Measurements from ENCODE around the gene ABCC1.

ABCC1 gene

GRCh38 chr16:15911198-15911597 lies 38.2 kb upstream of the ABCC1 start (continued):
- TF ChIP-seq, protein P1, sequence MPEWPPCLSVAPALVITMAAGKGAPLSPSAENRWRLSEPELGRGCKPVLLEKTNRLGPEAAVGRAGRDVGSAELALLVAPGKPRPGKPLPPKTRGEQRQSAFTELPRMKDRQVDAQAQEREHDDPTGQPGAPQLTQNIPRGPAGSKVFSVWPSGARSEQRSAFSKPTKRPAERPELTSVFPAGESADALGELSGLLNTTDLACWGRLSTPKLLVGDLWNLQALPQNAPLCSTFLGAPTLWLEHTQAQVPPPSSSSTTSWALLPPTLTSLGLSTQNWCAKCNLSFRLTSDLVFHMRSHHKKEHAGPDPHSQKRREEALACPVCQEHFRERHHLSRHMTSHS (tag by site-specific recombination; IDR thresholded peaks at IDR 0.05) = no peak
- TF ChIP-seq ZNF266 (tag by site-specific recombination; IDR thresholded peaks at IDR 0.05; ENCODE audit: low read depth) (no peak), ZNF785 (tag by site-specific recombination; IDR thresholded peaks at IDR 0.05) (no peak), ZNF639 (tag by site-specific recombination; IDR thresholded peaks at IDR 0.05) (no peak)

DNA sequence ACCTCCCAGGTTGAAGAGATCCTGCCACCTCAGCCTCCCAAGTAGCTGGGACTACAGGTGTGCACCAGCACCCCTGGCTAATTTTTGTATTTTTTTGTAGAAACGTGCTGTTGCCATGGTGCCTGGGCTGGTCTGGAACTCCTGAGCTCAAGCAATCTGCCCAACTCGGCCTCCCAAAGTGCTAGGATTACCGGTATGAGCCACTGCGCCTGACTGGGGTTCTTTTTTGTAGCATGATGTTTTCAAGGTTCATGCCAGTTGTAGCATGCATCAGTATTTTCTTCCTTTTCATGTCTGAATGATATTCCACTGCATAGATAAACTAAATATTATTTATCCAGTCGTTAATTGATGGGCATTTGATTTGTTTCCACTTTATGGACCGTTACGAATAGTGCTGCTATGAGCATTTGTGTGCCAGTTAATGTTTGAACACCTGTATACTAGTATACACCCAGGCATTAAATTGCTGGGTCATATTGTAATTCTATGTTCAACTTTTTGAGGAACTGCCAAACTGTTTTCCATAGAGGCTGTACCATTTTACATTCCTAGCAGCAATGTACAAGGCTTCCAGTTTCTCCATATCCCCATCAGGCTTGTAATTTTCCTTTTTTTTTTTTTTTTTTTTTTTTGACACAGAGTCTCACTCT lies 36.2 kb upstream of the ABCC1 start:
- CTCF ChIA-PET = interaction anchor here (0.7 kb wide), 1 partner anchor 149 kb away, joined by 6 read pairs; no protein-coding TSS in a partner anchor
- TF ChIP-seq, protein P2, sequence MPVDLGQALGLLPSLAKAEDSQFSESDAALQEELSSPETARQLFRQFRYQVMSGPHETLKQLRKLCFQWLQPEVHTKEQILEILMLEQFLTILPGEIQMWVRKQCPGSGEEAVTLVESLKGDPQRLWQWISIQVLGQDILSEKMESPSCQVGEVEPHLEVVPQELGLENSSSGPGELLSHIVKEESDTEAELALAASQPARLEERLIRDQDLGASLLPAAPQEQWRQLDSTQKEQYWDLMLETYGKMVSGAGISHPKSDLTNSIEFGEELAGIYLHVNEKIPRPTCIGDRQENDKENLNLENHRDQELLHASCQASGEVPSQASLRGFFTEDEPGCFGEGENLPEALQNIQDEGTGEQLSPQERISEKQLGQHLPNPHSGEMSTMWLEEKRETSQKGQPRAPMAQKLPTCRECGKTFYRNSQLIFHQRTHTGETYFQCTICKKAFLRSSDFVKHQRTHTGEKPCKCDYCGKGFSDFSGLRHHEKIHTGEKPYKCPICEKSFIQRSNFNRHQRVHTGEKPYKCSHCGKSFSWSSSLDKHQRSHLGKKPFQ (tag by site-specific recombination; IDR thresholded peaks at IDR 0.05) = no peak
- no peak for TF ChIP-seq ZNF660 (tag by site-specific recombination; IDR thresholded peaks at IDR 0.05)
- no peak for TF ChIP-seq ZNF211 (tag by site-specific recombination; IDR thresholded peaks at IDR 0.05; ENCODE audit: low read depth)
- no peak for TF ChIP-seq ZNF335 (tag by site-specific recombination; conservative IDR thresholded peaks at IDR 0.05)
- TF ChIP-seq ZNF837 (tag by site-specific recombination; IDR thresholded peaks at IDR 0.05) = no peak
- no peak for TF ChIP-seq ZBTB17 (tag by site-specific recombination; IDR thresholded peaks at IDR 0.05)
- no peak for TF ChIP-seq ZSCAN16 (tag by site-specific recombination; IDR thresholded peaks at IDR 0.05)
- TF ChIP-seq ZNF664 (tag by site-specific recombination; IDR thresholded peaks at IDR 0.05) = no peak
- no peak for TF ChIP-seq ZNF214 (tag by site-specific recombination; IDR thresholded peaks at IDR 0.05; ENCODE audit: borderline replicate concordance)
- no peak for TF ChIP-seq ZNF514 (tag by site-specific recombination; IDR thresholded peaks at IDR 0.05)
- no peak for TF ChIP-seq ZNF555 (tag by site-specific recombination; conservative IDR thresholded peaks at IDR 0.05)
- no peak for TF ChIP-seq ZNF302 (tag by site-specific recombination; IDR thresholded peaks at IDR 0.05; ENCODE audit: low read depth)
- no peak for TF ChIP-seq ZSCAN4 (tag by site-specific recombination; IDR thresholded peaks at IDR 0.05)
- no peak for TF ChIP-seq ZNF416 (tag by site-specific recombination; IDR thresholded peaks at IDR 0.05)
- no peak for TF ChIP-seq ZNF473 (tag by site-specific recombination; IDR thresholded peaks at IDR 0.05)
- no peak for TF ChIP-seq ZFP69B (tag by site-specific recombination; IDR thresholded peaks at IDR 0.05)
- TF ChIP-seq ZNF366 (tag by site-specific recombination; conservative IDR thresholded peaks at IDR 0.05) = no peak; the same call in 1 of the 2 replicates
- POLR2A ChIA-PET = no interaction called here
- no peaks in the 10 kb centered on the region for H3K9me3 ChIP-seq (ENCODE audit: control insufficient read depth, insufficient read depth, low read depth, low read length)
- H3K4me1 ChIP-seq (ENCODE audit: control insufficient read depth, insufficient read depth, low read length) = no peaks in the 10 kb centered on the region
- no peaks in the 10 kb centered on the region for H3K36me3 ChIP-seq (ENCODE audit: control insufficient read depth in 2 of 2, insufficient read depth in 1 of 2, low read length in 2 of 2)
- H3K4me3 ChIP-seq (ENCODE audit: low read depth, low read length) = no peak overlapping the region
- H3K27ac ChIP-seq (ENCODE audit: extremely low read depth, low read depth, low read length) = no peak overlapping the region
